HG03469 (cell line): ENCODE data around the gene PRR22.

ENCODE experiments used
- ATAC-seq: cut with Tn5 transposase; IDR thresholded peaks from one replicate; pipeline ENCODE4 v1.9.1; 2021; ENCODE audit warnings: mild to moderate bottlenecking, moderate library complexity, moderate number of reproducible peaks; ENCODE audit not compliant: unreplicated experiment

The PRR22 gene

DNA sequence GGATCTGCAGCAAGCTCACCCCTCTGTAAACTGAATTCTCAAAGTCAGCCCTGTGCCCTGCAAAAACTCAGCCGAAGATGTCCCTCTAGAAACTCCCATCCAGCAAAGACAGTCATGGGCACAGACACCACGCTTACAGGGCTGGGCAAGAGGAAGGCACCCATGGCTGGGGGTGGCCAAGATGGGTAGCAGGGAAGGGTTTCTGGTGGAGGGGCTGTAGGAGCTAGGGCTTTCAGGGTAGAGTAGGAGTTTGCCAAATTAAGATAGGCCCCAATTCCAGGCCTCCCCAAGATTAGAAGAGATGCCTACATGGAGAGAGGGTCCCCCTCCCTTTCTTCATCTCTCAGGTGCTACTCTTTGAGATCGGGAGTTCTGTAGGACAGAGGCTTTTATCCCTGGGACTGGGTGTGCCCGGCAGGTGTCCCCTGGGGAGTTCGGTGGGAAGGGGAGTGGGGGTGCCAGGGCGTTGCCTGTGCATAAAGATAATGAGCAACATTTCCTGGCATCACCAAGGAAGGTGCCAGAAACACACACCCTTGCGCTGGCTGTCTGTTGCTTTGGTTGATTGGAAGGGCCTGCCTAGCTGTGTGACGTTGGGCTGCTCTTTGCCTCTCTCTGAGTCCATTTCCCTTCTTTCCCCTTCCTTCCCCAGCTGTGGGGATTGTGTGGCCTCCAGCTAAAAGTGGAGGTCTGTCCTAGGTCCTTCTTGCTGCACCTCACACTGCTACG is 29.7 kb upstream of the PRR22 start:
- no peak for ATAC-seq

GRCh38 chr19:5811117-5811516 is 26.6 kb upstream of the PRR22 start:
- ATAC-seq = no peak

GRCh38 chr19:5809469-5809868 is 24.9 kb upstream of the PRR22 start:
- ATAC-seq = no peak

DNA sequence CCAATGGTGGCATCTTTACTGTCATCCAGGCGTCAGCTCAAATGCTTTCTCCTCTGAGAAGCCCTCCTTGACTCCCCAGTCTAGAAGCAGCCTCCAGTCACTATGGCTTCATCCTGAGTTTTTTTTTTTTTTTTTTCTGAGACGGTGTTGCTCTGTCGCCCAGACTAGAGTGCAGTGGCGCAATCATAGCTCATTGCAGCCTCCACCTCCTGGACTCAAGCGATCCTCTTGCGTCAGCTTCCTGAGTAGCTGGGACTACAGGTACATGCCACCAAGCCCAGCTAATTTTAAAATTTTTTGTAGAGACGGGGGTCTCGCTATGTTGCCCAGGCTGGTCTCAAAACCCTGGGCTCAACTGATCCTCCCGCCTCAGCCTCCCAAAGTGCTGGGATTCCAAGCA is 24.5 kb upstream of the PRR22 start:
- ATAC-seq = no peak

DNA sequence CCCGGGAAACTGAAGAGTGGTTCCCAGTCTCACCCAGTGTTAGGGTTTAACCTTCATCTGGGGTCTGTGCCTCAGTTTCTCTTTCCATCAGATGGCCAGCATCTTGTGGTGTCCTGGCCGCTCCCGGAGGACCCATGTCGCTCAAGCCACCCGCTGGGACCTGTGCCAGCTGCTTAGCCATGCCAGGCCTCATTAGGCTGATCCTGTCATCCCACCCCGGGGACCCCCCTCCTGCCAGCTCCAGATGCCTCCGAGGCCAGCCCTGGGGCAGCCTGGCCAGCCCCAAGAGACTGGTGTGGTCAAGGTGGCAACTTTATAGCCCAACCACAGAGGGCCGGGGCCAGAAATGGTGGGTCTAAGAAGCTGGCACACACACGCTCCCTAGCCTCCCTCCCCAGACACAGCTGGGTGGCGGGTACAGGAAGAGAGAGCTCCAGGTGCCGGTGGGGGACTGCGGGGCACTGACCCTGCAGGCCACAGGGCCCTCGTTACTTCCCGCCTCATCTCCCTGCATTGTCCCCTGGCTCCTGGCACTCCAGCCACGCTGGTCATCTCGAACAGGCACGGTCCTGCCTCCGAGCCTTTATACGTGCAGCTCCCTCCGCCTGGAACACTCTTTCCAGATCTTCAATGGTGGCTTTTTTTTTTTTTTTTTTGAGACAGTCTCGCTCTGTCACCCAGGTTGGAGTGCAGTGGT is 23.7 kb upstream of the PRR22 start:
- ATAC-seq = no peak

- ATAC-seq = no peak
These were observed 22.4 kb upstream of the PRR22 start for GRCh38 chr19:5806905-5807304.

- no peak for ATAC-seq
These were observed 21.6 kb upstream of the PRR22 start for GRCh38 chr19:5806133-5806489.

DNA sequence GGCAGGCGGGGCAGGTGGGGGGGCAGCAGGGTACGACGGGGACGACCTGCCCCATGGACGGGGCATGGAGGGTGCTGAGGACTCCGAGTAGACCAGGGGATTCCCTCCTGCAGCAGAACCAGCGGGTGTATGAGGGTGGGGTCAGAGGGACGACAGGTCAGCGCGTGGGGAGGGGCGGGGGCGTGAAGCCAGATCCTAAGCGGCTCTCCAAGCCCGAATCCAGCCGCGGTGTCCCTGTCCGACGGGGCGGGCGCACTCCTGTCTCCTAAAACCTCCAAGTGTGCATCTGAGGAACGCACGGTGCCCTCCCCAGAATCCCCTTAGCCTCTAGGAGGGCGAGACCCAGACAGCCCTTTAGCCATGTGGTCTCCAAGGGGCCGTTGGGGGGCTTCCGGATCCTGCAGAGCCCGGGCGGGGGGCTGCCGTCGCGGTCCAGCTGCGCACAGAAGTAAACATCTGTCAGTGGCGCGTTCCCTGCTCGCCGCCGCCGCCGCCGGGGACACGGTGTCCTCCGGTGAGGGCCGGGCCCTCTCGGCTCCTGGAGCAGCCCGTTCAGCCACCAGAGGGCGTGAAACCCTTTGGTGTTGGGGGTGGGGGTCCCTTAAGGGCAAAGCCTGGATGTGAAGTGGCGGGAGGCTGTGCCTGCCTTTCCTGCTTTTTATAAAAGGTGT is 21.1 kb upstream of the PRR22 start:
- no peak for ATAC-seq

GRCh38 chr19:5804516-5805461 is 20.2 kb upstream of the PRR22 start, which contains the start of gene NRTN:
NRTN (plus strand) TSS chr19:5805067; CDS start chr19:5824166, 19,099 bp downstream.
- no peak for ATAC-seq

- no peak for ATAC-seq
These were observed 19.4 kb upstream of the PRR22 start for GRCh38 chr19:5803752-5804515.

- ATAC-seq = no peak
These were observed 18.9 kb upstream of the PRR22 start for GRCh38 chr19:5803441-5803751.

DNA sequence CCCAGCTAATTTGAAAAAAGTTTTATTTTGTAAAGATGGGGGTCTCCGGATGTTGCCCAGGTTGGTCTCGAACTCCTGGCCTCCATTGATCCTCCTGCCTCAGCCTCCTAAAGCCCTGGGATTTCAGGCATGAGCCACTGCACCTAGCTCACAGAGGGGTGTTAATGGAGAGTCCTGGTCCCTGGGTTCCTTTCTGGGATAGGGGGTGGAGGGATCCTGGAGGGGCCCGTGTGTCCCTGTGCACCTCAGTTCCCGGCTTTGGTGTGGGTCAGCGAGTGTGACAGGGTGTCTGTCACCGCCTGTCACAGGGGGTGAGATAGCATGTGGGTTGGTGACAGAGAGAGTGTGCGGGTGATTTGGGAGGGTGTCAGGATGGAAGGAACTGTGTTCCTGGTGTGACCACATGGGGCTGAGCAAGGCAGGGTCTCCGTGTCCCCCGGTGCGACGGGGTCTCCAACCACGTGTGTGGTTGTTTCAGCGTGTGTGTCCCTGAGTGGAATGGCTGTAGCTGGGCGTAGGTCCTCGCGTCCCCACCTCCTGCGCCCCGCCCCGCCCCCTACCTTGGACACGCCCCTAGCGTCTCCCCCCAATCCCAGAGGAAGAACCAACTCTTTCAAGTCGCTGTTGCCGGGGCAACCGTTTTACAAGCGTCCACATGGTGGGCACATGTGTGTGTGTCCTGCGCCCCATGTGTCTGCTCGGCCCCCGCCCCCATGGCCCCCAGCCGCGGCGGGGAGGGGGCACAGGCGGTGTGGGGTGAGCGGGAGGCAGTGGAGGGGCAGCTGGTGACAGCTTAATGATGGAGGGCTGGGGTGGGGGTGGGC is 17.5 kb upstream of the PRR22 start:
- ATAC-seq = no peak

GRCh38 chr19:5800361-5801270 is 16.1 kb upstream of the PRR22 start:
- no peak for ATAC-seq

DNA sequence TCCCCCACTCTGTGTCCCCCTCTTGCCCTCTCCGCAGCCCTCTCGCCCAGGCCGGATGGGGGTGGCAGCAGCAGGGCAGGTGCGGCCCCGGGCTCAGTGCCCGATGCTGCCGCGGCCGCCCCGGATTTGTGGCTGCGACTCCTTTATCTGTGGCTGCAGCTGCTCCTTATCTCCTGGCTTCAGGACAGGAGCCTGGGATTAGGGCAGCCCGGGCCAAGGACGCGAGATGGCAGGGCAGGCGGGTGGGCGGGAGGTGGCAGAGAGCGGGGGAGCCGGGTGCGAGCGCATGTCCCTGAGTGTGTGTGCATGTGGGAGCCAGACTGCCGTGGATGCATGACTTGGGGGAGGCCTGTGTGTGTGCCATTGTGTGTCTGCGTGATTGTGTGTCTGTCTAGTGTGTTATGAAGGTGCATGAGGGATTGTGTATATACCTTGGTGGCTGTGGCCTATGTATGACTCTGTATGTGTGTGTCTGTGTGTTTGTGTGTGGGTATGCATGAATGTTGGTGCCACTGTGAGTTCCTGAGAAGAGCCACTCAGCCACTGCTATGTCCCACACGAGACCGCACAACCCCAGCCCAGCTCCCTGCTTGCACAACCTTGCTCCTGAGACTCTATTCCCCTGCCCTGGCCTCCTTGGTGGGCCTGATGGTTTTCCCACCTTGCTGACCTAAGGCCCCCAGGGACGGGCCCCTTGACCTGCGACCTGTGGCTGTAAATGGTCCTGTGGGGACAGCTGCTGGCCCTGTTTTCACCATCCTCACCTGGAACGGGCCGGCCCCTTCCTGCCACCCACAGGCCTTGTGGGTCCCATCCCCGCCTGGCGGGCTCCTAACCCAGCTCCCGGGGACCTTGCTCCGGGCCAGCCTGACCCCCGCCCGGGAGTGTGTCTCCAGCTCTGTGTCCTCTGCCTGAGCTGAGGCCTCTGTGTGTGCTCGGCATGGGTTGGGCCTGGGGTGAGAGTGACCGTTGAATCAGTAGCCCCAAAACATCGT is 15.0 kb upstream of the PRR22 start:
- no peak for ATAC-seq

- no peak for ATAC-seq
These were observed 13.7 kb upstream of the PRR22 start for GRCh38 chr19:5798244-5798643.

DNA sequence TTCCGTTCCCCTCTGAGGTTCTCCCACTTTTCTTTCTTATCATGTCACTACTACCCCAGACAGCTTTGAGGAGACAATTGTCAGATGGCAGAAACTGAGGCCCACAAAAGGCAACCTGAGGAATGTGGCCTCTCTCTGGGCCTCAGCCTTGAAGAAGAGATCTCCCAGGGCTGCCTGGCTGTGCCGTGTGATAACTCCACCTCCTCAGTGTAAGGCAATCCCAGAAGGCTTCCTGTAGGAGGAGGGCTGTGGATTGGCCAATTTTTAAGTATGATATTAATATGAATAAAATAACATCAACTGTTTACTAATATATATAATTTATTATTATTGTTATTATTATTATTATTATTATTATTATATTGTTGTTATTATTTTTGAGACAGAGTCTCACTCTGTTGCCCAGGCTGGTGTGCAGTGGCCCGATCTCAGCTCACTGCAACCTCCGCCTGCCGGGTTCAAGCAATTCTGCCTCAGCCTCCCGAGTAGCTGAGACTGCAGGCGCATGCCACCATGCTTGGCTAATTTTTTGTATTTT is 10.9 kb upstream of the PRR22 start:
- no peak for ATAC-seq

- no peak for ATAC-seq
These were observed 8.6 kb upstream of the PRR22 start for GRCh38 chr19:5793188-5793587.
